ENCODE measurements around the gene SIN3B.

The SIN3B gene

DNA sequence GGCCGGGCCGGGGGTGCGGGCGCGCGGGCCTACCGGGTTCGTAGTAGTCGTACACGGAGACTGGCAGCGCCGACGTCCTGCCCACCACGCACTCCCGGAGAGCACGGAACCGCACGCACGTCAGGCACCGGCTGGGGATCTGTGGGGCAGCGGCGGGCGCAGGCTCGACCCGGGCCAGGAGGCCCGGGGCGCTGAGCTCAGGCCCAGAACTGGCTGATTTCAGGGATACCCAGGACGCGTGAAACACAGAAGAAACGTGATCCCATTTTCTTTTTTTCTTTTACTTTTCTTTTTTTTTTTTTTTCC is 68.6 kb downstream of the SIN3B start:
- H3K27ac ChIP-seq (ENCODE audit: extremely low read depth, low read depth, low read length): no peak overlapping the region
- no peaks in the 10 kb centered on the region for H3K36me3 ChIP-seq (ENCODE audit: control insufficient read depth in 2 of 2, insufficient read depth in 1 of 2, low read length in 2 of 2)
- ChIA-PET POLR2A (interaction anchor here (0.7 kb wide), 1 partner anchor 55 kb away, joined by 3 read pairs; no protein-coding TSS in a partner anchor), CTCF (no interaction called here)
- no peaks in the 10 kb centered on the region for H3K9me3 ChIP-seq (ENCODE audit: control insufficient read depth, insufficient read depth, low read depth, low read length)
- H3K4me1 ChIP-seq (ENCODE audit: control insufficient read depth, insufficient read depth, low read length): no peaks in the 10 kb centered on the region
- no peak for TF ChIP-seq REPIN1 (tag by site-specific recombination; IDR thresholded peaks at IDR 0.05; ENCODE audit: low read depth)
- no peak for TF ChIP-seq ZFHX2 (tag by site-specific recombination; conservative IDR thresholded peaks at IDR 0.05)
- TF ChIP-seq ZNF670 (tag by site-specific recombination; IDR thresholded peaks at IDR 0.05; ENCODE audit: low read depth): no peak
- TF ChIP-seq EGR2 (tag by site-specific recombination; IDR thresholded peaks at IDR 0.05; ENCODE audit: low read depth): no peak
- no peak for TF ChIP-seq HOXA7 (CRISPR knock-in tag; IDR thresholded peaks at IDR 0.05; ENCODE audit: borderline replicate concordance)
- TF ChIP-seq, protein P1, sequence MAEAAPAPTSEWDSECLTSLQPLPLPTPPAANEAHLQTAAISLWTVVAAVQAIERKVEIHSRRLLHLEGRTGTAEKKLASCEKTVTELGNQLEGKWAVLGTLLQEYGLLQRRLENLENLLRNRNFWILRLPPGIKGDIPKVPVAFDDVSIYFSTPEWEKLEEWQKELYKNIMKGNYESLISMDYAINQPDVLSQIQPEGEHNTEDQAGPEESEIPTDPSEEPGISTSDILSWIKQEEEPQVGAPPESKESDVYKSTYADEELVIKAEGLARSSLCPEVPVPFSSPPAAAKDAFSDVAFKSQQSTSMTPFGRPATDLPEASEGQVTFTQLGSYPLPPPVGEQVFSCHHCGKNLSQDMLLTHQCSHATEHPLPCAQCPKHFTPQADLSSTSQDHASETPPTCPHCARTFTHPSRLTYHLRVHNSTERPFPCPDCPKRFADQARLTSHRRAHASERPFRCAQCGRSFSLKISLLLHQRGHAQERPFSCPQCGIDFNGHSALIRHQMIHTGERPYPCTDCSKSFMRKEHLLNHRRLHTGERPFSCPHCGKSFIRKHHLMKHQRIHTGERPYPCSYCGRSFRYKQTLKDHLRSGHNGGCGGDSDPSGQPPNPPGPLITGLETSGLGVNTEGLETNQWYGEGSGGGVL (tag by site-specific recombination; IDR thresholded peaks at IDR 0.05): 0 out of 2 replicates have a peak, but pooled peaks have one; percentile 2
- TF ChIP-seq ZNF202 (tag by site-specific recombination; IDR thresholded peaks at IDR 0.05; ENCODE audit: borderline replicate concordance): no peak
- no peak for TF ChIP-seq ZFP37 (tag by site-specific recombination; IDR thresholded peaks at IDR 0.05)
- TF ChIP-seq KLF9 (tag by site-specific recombination; IDR thresholded peaks at IDR 0.05; ENCODE audit: low read depth): no peak
- TF ChIP-seq, protein P2, sequence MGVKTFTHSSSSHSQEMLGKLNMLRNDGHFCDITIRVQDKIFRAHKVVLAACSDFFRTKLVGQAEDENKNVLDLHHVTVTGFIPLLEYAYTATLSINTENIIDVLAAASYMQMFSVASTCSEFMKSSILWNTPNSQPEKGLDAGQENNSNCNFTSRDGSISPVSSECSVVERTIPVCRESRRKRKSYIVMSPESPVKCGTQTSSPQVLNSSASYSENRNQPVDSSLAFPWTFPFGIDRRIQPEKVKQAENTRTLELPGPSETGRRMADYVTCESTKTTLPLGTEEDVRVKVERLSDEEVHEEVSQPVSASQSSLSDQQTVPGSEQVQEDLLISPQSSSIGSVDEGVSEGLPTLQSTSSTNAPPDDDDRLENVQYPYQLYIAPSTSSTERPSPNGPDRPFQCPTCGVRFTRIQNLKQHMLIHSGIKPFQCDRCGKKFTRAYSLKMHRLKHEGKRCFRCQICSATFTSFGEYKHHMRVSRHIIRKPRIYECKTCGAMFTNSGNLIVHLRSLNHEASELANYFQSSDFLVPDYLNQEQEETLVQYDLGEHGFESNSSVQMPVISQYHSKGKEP (tag by site-specific recombination; IDR thresholded peaks at IDR 0.05): no peak
- no peak for TF ChIP-seq SETDB1 (IDR thresholded peaks at IDR 0.05; ENCODE audit: insufficient read length, low read length)
- TF ChIP-seq ZNF658 (tag by site-specific recombination; IDR thresholded peaks at IDR 0.05): no peak
- no peak for TF ChIP-seq GLIS2 (tag by site-specific recombination; IDR thresholded peaks at IDR 0.05)
- TF ChIP-seq ZNF324 (tag by site-specific recombination; IDR thresholded peaks at IDR 0.05): no peak
- TF ChIP-seq ZNF169 (tag by site-specific recombination; IDR thresholded peaks at IDR 0.05): no peak
- TF ChIP-seq, protein P3, sequence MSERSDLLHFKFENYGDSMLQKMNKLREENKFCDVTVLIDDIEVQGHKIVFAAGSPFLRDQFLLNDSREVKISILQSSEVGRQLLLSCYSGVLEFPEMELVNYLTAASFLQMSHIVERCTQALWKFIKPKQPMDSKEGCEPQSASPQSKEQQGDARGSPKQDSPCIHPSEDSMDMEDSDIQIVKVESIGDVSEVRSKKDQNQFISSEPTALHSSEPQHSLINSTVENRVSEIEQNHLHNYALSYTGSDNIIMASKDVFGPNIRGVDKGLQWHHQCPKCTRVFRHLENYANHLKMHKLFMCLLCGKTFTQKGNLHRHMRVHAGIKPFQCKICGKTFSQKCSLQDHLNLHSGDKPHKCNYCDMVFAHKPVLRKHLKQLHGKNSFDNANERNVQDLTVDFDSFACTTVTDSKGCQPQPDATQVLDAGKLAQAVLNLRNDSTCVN (tag by site-specific recombination; optimal IDR thresholded peaks at IDR 0.05): peak; percentile 2
- H3K4me3 ChIP-seq (ENCODE audit: low read depth, low read length): peak overlapping the region; percentile 56

DNA sequence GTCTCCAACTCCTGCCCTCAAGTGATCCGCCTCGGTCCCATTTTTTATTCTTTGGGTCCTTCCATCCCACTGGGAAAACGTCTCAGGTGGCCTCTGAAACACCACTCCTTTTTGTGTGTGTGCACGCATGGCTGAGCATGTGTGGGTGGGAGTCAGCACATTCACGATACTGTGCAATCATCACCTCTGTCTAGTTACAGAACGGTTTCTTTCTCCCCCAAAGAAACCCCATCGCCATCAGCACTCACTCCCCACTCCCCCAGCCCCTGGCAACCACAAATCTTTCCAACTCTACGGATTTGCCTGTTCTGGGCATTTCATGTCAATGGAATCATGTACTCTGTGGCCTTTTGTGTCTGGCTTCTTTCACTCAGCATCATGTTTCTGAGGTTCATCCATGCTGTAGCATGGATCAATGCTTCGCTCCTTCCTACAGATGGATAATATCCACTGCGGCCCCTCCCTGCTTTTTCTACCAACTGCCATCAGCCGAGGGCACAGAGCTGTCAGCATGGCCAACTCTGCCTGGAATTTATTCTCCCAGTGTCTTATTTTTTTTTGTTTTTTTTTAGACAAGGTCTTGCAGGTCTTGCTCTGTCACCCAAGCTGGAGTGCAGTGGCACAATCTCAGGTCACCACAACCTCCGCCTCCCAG is 69.3 kb downstream of the SIN3B start:
- Histone ChIP-seq H3K36me3 (ENCODE audit: control insufficient read depth in 2 of 2, insufficient read depth in 1 of 2, low read length in 2 of 2) (no peaks in the 10 kb centered on the region), H3K9me3 (ENCODE audit: control insufficient read depth, insufficient read depth, low read depth, low read length) (no peaks in the 10 kb centered on the region), H3K27ac (ENCODE audit: extremely low read depth, low read depth, low read length) (no peak overlapping the region), H3K4me3 (ENCODE audit: low read depth, low read length) (no peak overlapping the region), H3K4me1 (ENCODE audit: control insufficient read depth, insufficient read depth, low read length) (no peaks in the 10 kb centered on the region)
- no peak for TF ChIP-seq ZNF621 (tag by site-specific recombination; IDR thresholded peaks at IDR 0.05)
- peak; percentile 63 for TF ChIP-seq ZFHX2 (tag by site-specific recombination; conservative IDR thresholded peaks at IDR 0.05)
- TF ChIP-seq, protein P4, sequence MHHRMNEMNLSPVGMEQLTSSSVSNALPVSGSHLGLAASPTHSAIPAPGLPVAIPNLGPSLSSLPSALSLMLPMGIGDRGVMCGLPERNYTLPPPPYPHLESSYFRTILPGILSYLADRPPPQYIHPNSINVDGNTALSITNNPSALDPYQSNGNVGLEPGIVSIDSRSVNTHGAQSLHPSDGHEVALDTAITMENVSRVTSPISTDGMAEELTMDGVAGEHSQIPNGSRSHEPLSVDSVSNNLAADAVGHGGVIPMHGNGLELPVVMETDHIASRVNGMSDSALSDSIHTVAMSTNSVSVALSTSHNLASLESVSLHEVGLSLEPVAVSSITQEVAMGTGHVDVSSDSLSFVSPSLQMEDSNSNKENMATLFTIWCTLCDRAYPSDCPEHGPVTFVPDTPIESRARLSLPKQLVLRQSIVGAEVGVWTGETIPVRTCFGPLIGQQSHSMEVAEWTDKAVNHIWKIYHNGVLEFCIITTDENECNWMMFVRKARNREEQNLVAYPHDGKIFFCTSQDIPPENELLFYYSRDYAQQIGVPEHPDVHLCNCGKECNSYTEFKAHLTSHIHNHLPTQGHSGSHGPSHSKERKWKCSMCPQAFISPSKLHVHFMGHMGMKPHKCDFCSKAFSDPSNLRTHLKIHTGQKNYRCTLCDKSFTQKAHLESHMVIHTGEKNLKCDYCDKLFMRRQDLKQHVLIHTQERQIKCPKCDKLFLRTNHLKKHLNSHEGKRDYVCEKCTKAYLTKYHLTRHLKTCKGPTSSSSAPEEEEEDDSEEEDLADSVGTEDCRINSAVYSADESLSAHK (tag by site-specific recombination; IDR thresholded peaks at IDR 0.05): peak; percentile 32; the same call in 1 of the 2 replicates
- peak; percentile 42; the same call in 1 of the 2 replicates for TF ChIP-seq EGR2 (tag by site-specific recombination; IDR thresholded peaks at IDR 0.05; ENCODE audit: low read depth)
- TF ChIP-seq ZBTB21 (tag by site-specific recombination; IDR thresholded peaks at IDR 0.05): no peak
- ChIA-PET CTCF (no interaction called here), POLR2A (interaction anchor here (0.7 kb wide), 1 partner anchor 56 kb away, joined by 3 read pairs; no protein-coding TSS in a partner anchor)
